ENCODE data around the gene OSR1.

OSR1 gene

GRCh38 chr2:19351899-19352697, 6.3 kb downstream of the OSR1 start:
- Histone ChIP-seq H3K4me3 (ENCODE audit: low read length in 2 of 2) (no peak overlapping the region), H3K4me1 (ENCODE audit: control insufficient read depth, insufficient read depth, low read length) (peaks cover 24% of the 10 kb centered on the region), H3K27me3 (ENCODE audit: control insufficient read depth in 1 of 2, insufficient read depth in 2 of 2, low read length in 2 of 2) (peaks cover 0 to 5% of the 10 kb centered on the region in 2 donors), H3K36me3 (ENCODE audit: control insufficient read depth in 2 of 2, insufficient read depth in 2 of 2, low read length in 2 of 2) (peaks cover 0 to 16% of the 10 kb centered on the region in 2 donors), H3K27ac (ENCODE audit: low read length) (no peak overlapping the region), H3K9me3 (ENCODE audit: control insufficient read depth in 2 of 2, low read length in 2 of 2) (no peaks in the 10 kb centered on the region), H3K9ac (ENCODE audit: low read length in 2 of 2) (no peak overlapping the region)

GRCh38 chr2:19351499-19351898, 6.9 kb downstream of the OSR1 start:
- Histone ChIP-seq H3K27ac (ENCODE audit: low read length) (no peak overlapping the region), H3K9ac (ENCODE audit: low read length in 2 of 2) (no peak overlapping the region), H3K36me3 (ENCODE audit: control insufficient read depth in 2 of 2, insufficient read depth in 2 of 2, low read length in 2 of 2) (peaks cover 0 to 16% of the 10 kb centered on the region in 2 donors), H3K4me3 (ENCODE audit: low read length in 2 of 2) (no peak overlapping the region), H3K9me3 (ENCODE audit: control insufficient read depth in 2 of 2, low read length in 2 of 2) (no peaks in the 10 kb centered on the region), H3K27me3 (ENCODE audit: control insufficient read depth in 1 of 2, insufficient read depth in 2 of 2, low read length in 2 of 2) (peaks cover 0 to 5% of the 10 kb centered on the region in 2 donors), H3K4me1 (ENCODE audit: control insufficient read depth, insufficient read depth, low read length) (peaks cover 24% of the 10 kb centered on the region)

- H3K4me1 ChIP-seq (ENCODE audit: control insufficient read depth, insufficient read depth, low read length): peaks cover 20% of the 10 kb centered on the region
- H3K4me3 ChIP-seq (ENCODE audit: low read length in 2 of 2): no peak overlapping the region
- peaks cover 0 to 16% of the 10 kb centered on the region in 2 donors for H3K36me3 ChIP-seq (ENCODE audit: control insufficient read depth in 2 of 2, insufficient read depth in 2 of 2, low read length in 2 of 2)
- H3K27me3 ChIP-seq (ENCODE audit: control insufficient read depth in 1 of 2, insufficient read depth in 2 of 2, low read length in 2 of 2): peaks cover 0 to 5% of the 10 kb centered on the region in 2 donors
- no peaks in the 10 kb centered on the region for H3K9me3 ChIP-seq (ENCODE audit: control insufficient read depth in 2 of 2, low read length in 2 of 2)
- no peak overlapping the region for H3K9ac ChIP-seq (ENCODE audit: low read length in 2 of 2)
- no peak overlapping the region for H3K27ac ChIP-seq (ENCODE audit: low read length)
Measured at GRCh38 chr2:19350678-19351401, 7.6 kb downstream of the OSR1 start.

- Histone ChIP-seq H3K9ac (ENCODE audit: low read length in 2 of 2) (no peak overlapping the region), H3K27ac (ENCODE audit: low read length) (no peak overlapping the region), H3K9me3 (ENCODE audit: control insufficient read depth in 2 of 2, low read length in 2 of 2) (no peaks in the 10 kb centered on the region), H3K4me1 (ENCODE audit: control insufficient read depth, insufficient read depth, low read length) (peaks cover 13% of the 10 kb centered on the region), H3K27me3 (ENCODE audit: control insufficient read depth in 1 of 2, insufficient read depth in 2 of 2, low read length in 2 of 2) (peaks cover 0 to 3% of the 10 kb centered on the region in 2 donors), H3K4me3 (ENCODE audit: low read length in 2 of 2) (no peak overlapping the region), H3K36me3 (ENCODE audit: control insufficient read depth in 2 of 2, insufficient read depth in 2 of 2, low read length in 2 of 2) (peaks cover 0 to 16% of the 10 kb centered on the region in 2 donors)
Measured at GRCh38 chr2:19349911-19350677, 8.3 kb downstream of the OSR1 start.

GRCh38 chr2:19348692-19349091, 9.7 kb downstream of the OSR1 start:
- peak overlapping the region; percentile 74 to 97 for H3K4me3 ChIP-seq (ENCODE audit: low read length in 2 of 2)
- peaks cover 0 to 2% of the 10 kb centered on the region in 2 donors for H3K27me3 ChIP-seq (ENCODE audit: control insufficient read depth in 1 of 2, insufficient read depth in 2 of 2, low read length in 2 of 2)
- H3K9ac ChIP-seq (ENCODE audit: low read length in 2 of 2): peak overlapping the region in 1 of 2 donors; percentile 42
- H3K36me3 ChIP-seq (ENCODE audit: control insufficient read depth in 2 of 2, insufficient read depth in 2 of 2, low read length in 2 of 2): peaks cover 0 to 16% of the 10 kb centered on the region in 2 donors
- no peaks in the 10 kb centered on the region for H3K9me3 ChIP-seq (ENCODE audit: control insufficient read depth in 2 of 2, low read length in 2 of 2)
- peak overlapping the region; percentile 89 for H3K27ac ChIP-seq (ENCODE audit: low read length)
- H3K4me1 ChIP-seq (ENCODE audit: control insufficient read depth, insufficient read depth, low read length): peaks cover 5% of the 10 kb centered on the region

- Histone ChIP-seq H3K9ac (ENCODE audit: low read length in 2 of 2) (peak overlapping the region; percentile 83 to 99), H3K27me3 (ENCODE audit: control insufficient read depth in 1 of 2, insufficient read depth in 2 of 2, low read length in 2 of 2) (peaks cover 0 to 2% of the 10 kb centered on the region in 2 donors), H3K9me3 (ENCODE audit: control insufficient read depth in 2 of 2, low read length in 2 of 2) (no peaks in the 10 kb centered on the region), H3K27ac (ENCODE audit: low read length) (peak overlapping the region; percentile 89), H3K36me3 (ENCODE audit: control insufficient read depth in 2 of 2, insufficient read depth in 2 of 2, low read length in 2 of 2) (peaks cover 0 to 10% of the 10 kb centered on the region in 2 donors), H3K4me1 (ENCODE audit: control insufficient read depth, insufficient read depth, low read length) (peaks cover 5% of the 10 kb centered on the region), H3K4me3 (ENCODE audit: low read length in 2 of 2) (peak overlapping the region; percentile 74 to 97)
Measured at GRCh38 chr2:19347619-19348562, 10.5 kb downstream of the OSR1 start.

- Histone ChIP-seq H3K4me1 (ENCODE audit: control insufficient read depth, insufficient read depth, low read length) (peaks cover 5% of the 10 kb centered on the region), H3K27me3 (ENCODE audit: control insufficient read depth in 1 of 2, insufficient read depth in 2 of 2, low read length in 2 of 2) (peaks cover 0 to 1% of the 10 kb centered on the region in 2 donors), H3K9ac (ENCODE audit: low read length in 2 of 2) (peak overlapping the region; percentile 83 to 99), H3K36me3 (ENCODE audit: control insufficient read depth in 2 of 2, insufficient read depth in 2 of 2, low read length in 2 of 2) (peaks cover 0 to 3% of the 10 kb centered on the region in 2 donors), H3K4me3 (ENCODE audit: low read length in 2 of 2) (peak overlapping the region; percentile 74 to 97), H3K27ac (ENCODE audit: low read length) (peak overlapping the region; percentile 89), H3K9me3 (ENCODE audit: control insufficient read depth in 2 of 2, low read length in 2 of 2) (no peaks in the 10 kb centered on the region)
Measured at GRCh38 chr2:19346983-19347618, 11.3 kb downstream of the OSR1 start.

GRCh38 chr2:19337742-19338141, 20.7 kb downstream of the OSR1 start:
- Histone ChIP-seq H3K27me3 (ENCODE audit: control insufficient read depth in 1 of 2, insufficient read depth in 2 of 2, low read length in 2 of 2) (no peaks in the 10 kb centered on the region), H3K27ac (ENCODE audit: low read length) (no peak overlapping the region), H3K9me3 (ENCODE audit: control insufficient read depth in 2 of 2, low read length in 2 of 2) (no peaks in the 10 kb centered on the region), H3K4me1 (ENCODE audit: control insufficient read depth, insufficient read depth, low read length) (no peaks in the 10 kb centered on the region), H3K36me3 (ENCODE audit: control insufficient read depth in 2 of 2, insufficient read depth in 2 of 2, low read length in 2 of 2) (peaks cover 6 to 8% of the 10 kb centered on the region in 2 donors), H3K9ac (ENCODE audit: low read length in 2 of 2) (no peak overlapping the region), H3K4me3 (ENCODE audit: low read length in 2 of 2) (no peak overlapping the region)

GRCh38 chr2:19337202-19337601, 21.2 kb downstream of the OSR1 start:
- no peak overlapping the region for H3K9ac ChIP-seq (ENCODE audit: low read length in 2 of 2)
- H3K27ac ChIP-seq (ENCODE audit: low read length): no peak overlapping the region

More at GRCh38 chr2:19337202-19337601, 21.2 kb downstream of the OSR1 start:
- Histone ChIP-seq H3K4me1 (ENCODE audit: control insufficient read depth, insufficient read depth, low read length) (no peaks in the 10 kb centered on the region), H3K36me3 (ENCODE audit: control insufficient read depth in 2 of 2, insufficient read depth in 2 of 2, low read length in 2 of 2) (peaks cover 6 to 8% of the 10 kb centered on the region in 2 donors), H3K9me3 (ENCODE audit: control insufficient read depth in 2 of 2, low read length in 2 of 2) (no peaks in the 10 kb centered on the region), H3K4me3 (ENCODE audit: low read length in 2 of 2) (no peak overlapping the region), H3K27me3 (ENCODE audit: control insufficient read depth in 1 of 2, insufficient read depth in 2 of 2, low read length in 2 of 2) (no peaks in the 10 kb centered on the region)
